Upper lobe of left lung (tissue), 6 donors: ENCODE measurements around the gene SNX30. TPM values are rescaled to one million over a fixed set of nuclear protein-coding genes. Genes with fewer than 3 reads are reported as not detected.
A peak's percentile ranks its signal among the peaks of the same experiment; 100 is the strongest.

Experiments
- ATAC-seq, 2 donors: fragments of 200-7000 bp; cut with Tn5 transposase; one replicate each; pipeline ENCODE4 v1.9.1; 2022; ENCODE audit warnings: mild to moderate bottlenecking in 2 of 2, moderate library complexity in 2 of 2; ENCODE audit not compliant: low FRiP score in 2 of 2
- DNase-seq, 2 donors: peaks; one replicate each; pipeline ENCODE4 v3.0.0-alpha.2; 2019 to 2020
- H3K27ac ChIP-seq, 4 donors: fragments of 200-600 bp; sonication (generic); one replicate each; pipeline ENCODE4 v1.5.1; 2016 to 2019
- H3K27me3 ChIP-seq, 4 donors: fragments of 200-600 bp; sonication (generic); one replicate each; pipeline ENCODE4 v1.5.1; 2017 to 2019
- H3K36me3 ChIP-seq, 4 donors: fragments of 200-600 bp; sonication (generic); one replicate each; pipeline ENCODE4 v1.5.1; 2016 to 2019
- H3K4me1 ChIP-seq, 4 donors: fragments of 200-600 bp; sonication (generic); one replicate each; pipeline ENCODE4 v1.5.1; 2018 to 2019
- H3K4me3 ChIP-seq, 4 donors: fragments of 200-600 bp; sonication (generic); one replicate each; pipeline ENCODE4 v1.5.1; 2017 to 2019; ENCODE audit warnings: mild to moderate bottlenecking in 2 of 4, moderate library complexity in 1 of 4
- H3K9me3 ChIP-seq, 4 donors: fragments of 200-600 bp; sonication (generic); one replicate each; pipeline ENCODE4 v1.5.1; 2018 to 2019
- EP300 ChIP-seq, 4 donors: sonication (generic); formaldehyde crosslinking; IDR thresholded peaks; one replicate each; pipeline ENCODE4 v1.5.1; 2017; ENCODE audit warnings: antibody characterized with exemption in 4 of 4, control low read depth in 2 of 4
- POLR2A ChIP-seq, 4 donors: fragments of 450-650 bp; IDR thresholded peaks; one replicate each; pipeline ENCODE4 v1.5.1; 2016 to 2017; ENCODE audit warnings: antibody characterized with exemption in 4 of 4, mild to moderate bottlenecking in 2 of 4
- POLR2AphosphoS5 ChIP-seq, 2 donors: sonication (generic); formaldehyde crosslinking; IDR thresholded peaks; one replicate each; pipeline ENCODE4 v1.5.1; 2017; ENCODE audit warnings: antibody characterized with exemption in 2 of 2
- WGBS, 2 donors: methylation state at CpG; one replicate each; pipeline ENCODE4 v1.1.5; 2017 to 2018; 5-methylcytosine and 5-hydroxymethylcytosine counted together
- total RNA-seq, 6 donors: library from RNA; depleted of rRNA in 4 of 6; stranded (reverse); fragments of >200 nt in 4 of 6; gene quantifications; one replicate each; pipeline versions ENCODE4 v1.1.0 to v1.2.1, GENCODE V29; 2016 to 2021
- TF ChIP-seq, protein P1 (sequence below), 6 experiments: fragments of 450-650 bp in 4 of 6; fragments of 200-600 bp in 2 of 6; sonication (generic) in 2 of 6; IDR thresholded peaks; one replicate each; pipeline ENCODE4 v1.5.1; 2016 to 2019; ENCODE audit warnings: antibody characterized with exemption in 6 of 6
- donor health status: DM: no; HTN: no; CAD: no; lungs with moderate emphysema.
- donor health status: DM: no; HTN: yes; CAD: no; lungs with severe emphysema.

Gene SNX30
- total RNA-seq, 6 donors from 2014 or later, result 46.9 to 80.1 (median 72.2) TPM

DNA sequence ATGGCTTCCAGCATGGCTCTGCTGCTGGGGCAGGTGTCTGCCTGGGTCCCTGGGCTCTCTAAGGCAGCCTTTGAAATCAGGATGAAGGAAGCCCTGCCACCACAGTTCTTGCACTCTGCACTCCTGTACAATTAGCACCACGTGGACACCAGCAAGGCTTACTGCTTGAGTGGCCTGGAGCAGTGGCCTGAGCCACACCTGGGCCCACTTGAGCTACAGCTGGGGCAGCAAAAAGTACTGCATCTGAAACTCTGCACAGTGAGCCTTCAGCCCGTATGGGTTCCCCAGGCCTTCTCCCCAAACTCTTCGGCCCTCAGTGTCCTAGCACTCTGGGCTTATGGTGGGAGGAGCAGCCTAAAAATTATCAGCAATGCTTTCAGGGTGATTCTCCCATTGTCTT lies 24.6 kb upstream of the SNX30 start:
- no peak for DNase-seq
- ATAC-seq, result no peak
- TF ChIP-seq POLR2AphosphoS5 (IDR thresholded peaks at IDR 0.05) (no peak), EP300 (IDR thresholded peaks at IDR 0.05) (no peak), POLR2A (IDR thresholded peaks at IDR 0.05) (no peak)
- TF ChIP-seq, protein P1, sequence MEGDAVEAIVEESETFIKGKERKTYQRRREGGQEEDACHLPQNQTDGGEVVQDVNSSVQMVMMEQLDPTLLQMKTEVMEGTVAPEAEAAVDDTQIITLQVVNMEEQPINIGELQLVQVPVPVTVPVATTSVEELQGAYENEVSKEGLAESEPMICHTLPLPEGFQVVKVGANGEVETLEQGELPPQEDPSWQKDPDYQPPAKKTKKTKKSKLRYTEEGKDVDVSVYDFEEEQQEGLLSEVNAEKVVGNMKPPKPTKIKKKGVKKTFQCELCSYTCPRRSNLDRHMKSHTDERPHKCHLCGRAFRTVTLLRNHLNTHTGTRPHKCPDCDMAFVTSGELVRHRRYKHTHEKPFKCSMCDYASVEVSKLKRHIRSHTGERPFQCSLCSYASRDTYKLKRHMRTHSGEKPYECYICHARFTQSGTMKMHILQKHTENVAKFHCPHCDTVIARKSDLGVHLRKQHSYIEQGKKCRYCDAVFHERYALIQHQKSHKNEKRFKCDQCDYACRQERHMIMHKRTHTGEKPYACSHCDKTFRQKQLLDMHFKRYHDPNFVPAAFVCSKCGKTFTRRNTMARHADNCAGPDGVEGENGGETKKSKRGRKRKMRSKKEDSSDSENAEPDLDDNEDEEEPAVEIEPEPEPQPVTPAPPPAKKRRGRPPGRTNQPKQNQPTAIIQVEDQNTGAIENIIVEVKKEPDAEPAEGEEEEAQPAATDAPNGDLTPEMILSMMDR (IDR thresholded peaks at IDR 0.05), result no peak
- no peaks in the 10 kb centered on the region for H3K36me3 ChIP-seq
- 70 to 82% methylated on average over 2 to 3 of the region's 3 CpGs for WGBS, 2 donors
- no peaks in the 10 kb centered on the region for H3K27me3 ChIP-seq
- no peak overlapping the region for H3K4me3 ChIP-seq
- no peaks in the 10 kb centered on the region for H3K9me3 ChIP-seq
- H3K4me1 ChIP-seq, result no peaks in the 10 kb centered on the region
- H3K27ac ChIP-seq, result no peak overlapping the region

DNA sequence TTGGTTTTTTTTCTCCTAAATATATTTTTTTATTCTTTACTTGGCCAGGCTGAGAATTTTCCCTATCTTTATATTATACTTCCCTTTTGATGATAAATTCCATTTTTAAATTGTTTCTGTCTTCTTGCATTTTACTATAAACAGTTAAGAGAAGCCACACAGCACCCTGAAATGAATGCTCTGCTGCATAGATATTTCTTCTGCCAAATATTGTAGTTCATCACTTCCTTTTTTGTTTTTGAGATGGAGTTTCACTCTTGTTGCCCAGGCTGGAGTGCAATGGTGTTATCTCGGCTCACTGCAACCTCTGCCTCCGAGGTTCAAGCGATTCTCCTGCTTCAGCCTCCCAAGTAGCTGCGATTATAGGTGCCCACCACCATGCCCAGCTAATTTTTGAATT lies 24.1 kb upstream of the SNX30 start:
- no peak overlapping the region for H3K4me3 ChIP-seq
- TF ChIP-seq, protein P1 (IDR thresholded peaks at IDR 0.05), result no peak
- TF ChIP-seq EP300 (IDR thresholded peaks at IDR 0.05) (no peak), POLR2A (IDR thresholded peaks at IDR 0.05) (no peak), POLR2AphosphoS5 (IDR thresholded peaks at IDR 0.05) (no peak)
- H3K9me3 ChIP-seq, result no peaks in the 10 kb centered on the region
- H3K27ac ChIP-seq, result peak overlapping the region in 3 of 4 donors; percentile 47 to 61 (median 61)
- H3K36me3 ChIP-seq, result no peaks in the 10 kb centered on the region
- DNase-seq (no peak), ATAC-seq (no peak)
- no peaks in the 10 kb centered on the region for H3K4me1 ChIP-seq
- no peaks in the 10 kb centered on the region for H3K27me3 ChIP-seq
- WGBS, 2 donors, result 88 to 90% methylated on average over 4 of the region's 4 CpGs

DNA sequence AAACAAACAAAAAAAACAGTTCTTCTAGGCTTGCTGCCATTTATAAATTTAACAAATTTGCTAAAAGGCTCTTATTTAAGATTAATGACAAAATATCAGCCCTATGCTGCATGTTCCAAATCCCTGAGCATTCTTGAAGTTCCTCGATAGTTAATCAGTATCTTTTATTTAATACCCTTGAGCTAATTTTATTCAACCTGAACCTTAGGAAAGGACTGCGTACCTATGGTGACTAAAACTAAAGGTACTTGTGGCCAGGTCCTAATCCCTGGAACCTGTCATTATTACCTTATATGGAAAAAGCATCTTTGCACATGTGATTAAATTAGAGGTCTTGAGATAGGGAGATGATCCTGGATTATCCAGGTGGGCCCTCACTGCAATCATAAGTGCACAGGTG lies 22.2 kb upstream of the SNX30 start:
- WGBS, 2 donors, result 91 to 95% methylated on average over 2 of the region's 2 CpGs
- no peak for ATAC-seq
- no peak overlapping the region for H3K27ac ChIP-seq

DNA sequence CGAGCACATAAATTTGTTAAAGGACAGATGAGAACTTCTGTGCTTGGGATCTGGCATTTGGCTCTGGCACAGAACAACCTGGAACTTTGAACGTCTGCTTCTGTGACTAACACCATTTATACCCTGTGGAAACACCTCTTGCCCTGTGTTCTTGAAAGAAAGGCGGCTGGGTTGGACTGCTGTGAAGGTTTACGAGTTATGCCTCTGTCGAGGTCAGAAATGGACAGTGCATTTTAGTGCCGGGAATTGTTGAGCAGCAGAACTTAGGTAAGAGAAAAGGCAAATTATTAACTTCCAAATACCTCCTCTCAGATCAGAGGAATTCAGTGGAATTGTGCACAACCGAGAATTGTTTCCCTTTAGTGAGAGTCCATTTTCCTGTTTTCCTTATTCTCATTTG lies 18.6 kb upstream of the SNX30 start:
- H3K36me3 ChIP-seq, result no peaks in the 10 kb centered on the region
- H3K4me3 ChIP-seq, result no peak overlapping the region
- 60 to 87% methylated on average over 7 of the region's 7 CpGs for WGBS, 2 donors
- H3K9me3 ChIP-seq, result no peaks in the 10 kb centered on the region
- no peaks in the 10 kb centered on the region for H3K27me3 ChIP-seq
- no peak for DNase-seq
- no peak overlapping the region for H3K27ac ChIP-seq
- no peak for ATAC-seq
- TF ChIP-seq POLR2A (IDR thresholded peaks at IDR 0.05) (no peak), EP300 (IDR thresholded peaks at IDR 0.05) (no peak), POLR2AphosphoS5 (IDR thresholded peaks at IDR 0.05) (no peak)
- TF ChIP-seq, protein P1 (IDR thresholded peaks at IDR 0.05), result no peak
- no peaks in the 10 kb centered on the region for H3K4me1 ChIP-seq

More for the DNA sequence above, 22.2 kb upstream of the SNX30 start:
- Histone ChIP-seq H3K36me3 (no peaks in the 10 kb centered on the region), H3K9me3 (no peaks in the 10 kb centered on the region), H3K27me3 (no peaks in the 10 kb centered on the region), H3K4me1 (no peaks in the 10 kb centered on the region), H3K4me3 (no peak overlapping the region)
- TF ChIP-seq EP300 (IDR thresholded peaks at IDR 0.05) (no peak), POLR2AphosphoS5 (IDR thresholded peaks at IDR 0.05) (no peak), POLR2A (IDR thresholded peaks at IDR 0.05) (no peak)
- TF ChIP-seq, protein P1 (IDR thresholded peaks at IDR 0.05), result no peak
- no peak for DNase-seq

DNA sequence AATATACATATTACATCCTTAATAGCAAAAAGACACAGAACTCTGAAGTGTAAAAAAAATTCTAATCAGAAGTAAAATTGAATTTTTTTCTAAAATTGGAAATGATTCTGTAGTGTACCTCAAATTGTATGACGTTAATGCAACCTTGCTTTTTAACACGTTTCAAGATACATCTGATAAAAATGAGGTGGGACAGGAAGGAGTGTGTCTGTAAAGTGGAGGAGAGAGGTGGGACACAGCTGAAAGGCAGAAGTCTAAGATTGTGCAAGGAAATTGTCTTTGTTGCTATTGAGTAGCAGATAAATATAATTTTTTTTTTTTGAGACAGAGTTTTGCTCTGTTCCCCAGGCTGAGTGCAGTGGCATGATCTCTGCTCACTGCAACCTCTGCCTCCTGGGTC lies 15.7 kb upstream of the SNX30 start:
- TF ChIP-seq POLR2AphosphoS5 (IDR thresholded peaks at IDR 0.05), result no peak
- TF ChIP-seq, protein P1 (IDR thresholded peaks at IDR 0.05), result no peak
- no peak for TF ChIP-seq EP300 (IDR thresholded peaks at IDR 0.05)
- TF ChIP-seq POLR2A (IDR thresholded peaks at IDR 0.05), result no peak
- DNase-seq (no peak), ATAC-seq (no peak)
- Histone ChIP-seq H3K9me3 (no peaks in the 10 kb centered on the region), H3K27me3 (no peaks in the 10 kb centered on the region), H3K36me3 (no peaks in the 10 kb centered on the region), H3K27ac (no peak overlapping the region), H3K4me3 (no peak overlapping the region), H3K4me1 (no peaks in the 10 kb centered on the region)
- 55 to 58% methylated on average over 2 of the region's 2 CpGs for WGBS, 2 donors
